Fibroblast of lung (primary cell): ENCODE results near the gene PAK6.

Experiments
- CTCF ChIP-seq, 2 donors: IDR thresholded peaks in 1 of 2; conservative IDR thresholded peaks in 1 of 2; 1 replicate in 1 of 2; 2 replicates in 1 of 2; pipeline ENCODE4 v1.5.1; 2011 to 2012; ENCODE audit warnings: low read length in 2 of 2, control low read depth in 1 of 2, inconsistent platforms in 1 of 2, low read depth in 1 of 2, mild to moderate bottlenecking in 1 of 2
- EZH2 ChIP-seq: IDR thresholded peaks from 2 replicates; pipeline ENCODE4 v1.5.1; 2012; ENCODE audit warnings: low read length, control low read depth, mild to moderate bottlenecking; ENCODE audit errors: missing control alignments

GRCh38 chr15:40293905-40294895, 55.3 kb downstream of the PAK6 start:
- TF ChIP-seq CTCF (conservative IDR thresholded peaks at IDR 0.05 in 1 of 2, IDR thresholded peaks at IDR 0.05 in 1 of 2; ENCODE audit: low read depth in 1 of 2, low read length in 2 of 2), result no peak
- no peak for TF ChIP-seq EZH2
